LNCAP (cell line): Measurements from ENCODE around the gene VSNL1.

Source experiments
- TF ChIP-seq, protein P1 (sequence below): fragments of 450-650 bp; IDR thresholded peaks from 2 replicates; pipeline ENCODE4 v1.5.1; 2017; ENCODE audit warnings: mild to moderate bottlenecking

Gene VSNL1

DNA sequence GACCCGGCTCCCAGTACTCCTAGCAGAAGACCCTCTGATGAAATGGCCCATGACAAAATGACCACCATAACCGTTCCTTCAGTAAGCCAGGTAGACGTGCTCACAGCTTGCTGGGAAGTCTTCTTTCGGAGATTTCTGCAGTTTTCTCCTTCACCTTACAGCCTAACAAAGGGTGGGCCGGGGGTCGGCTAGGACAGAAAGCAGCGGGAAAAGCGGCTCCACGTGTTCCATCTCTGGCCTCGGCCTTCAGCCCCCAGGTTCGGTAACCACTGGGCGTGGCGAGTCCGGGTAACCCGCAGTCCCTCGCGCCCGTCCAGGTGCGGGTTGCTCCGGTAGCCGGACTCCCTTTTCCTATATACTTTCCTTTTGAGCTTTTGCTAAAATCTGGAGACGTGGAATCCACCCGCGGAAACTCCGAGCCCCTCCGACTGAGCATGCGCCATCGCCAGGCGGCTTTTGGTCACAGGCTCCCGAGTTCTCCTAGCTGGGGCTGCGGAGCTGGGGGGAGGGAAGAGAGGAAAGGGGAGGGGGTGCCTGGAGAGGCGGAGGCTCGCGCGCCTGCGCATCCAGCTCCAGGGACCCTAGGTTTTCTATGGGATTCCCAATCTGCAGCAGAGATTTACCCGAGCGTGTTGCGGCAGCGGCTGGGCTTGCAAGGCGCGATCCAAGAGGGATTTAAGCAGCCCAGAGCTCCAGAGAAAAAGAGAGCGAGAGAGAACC lies at the start of gene VSNL1:
Gene VSNL1 (plus strand): TSS at position 604 of the 720 bp plus-strand sequence. CDS start 51,379 bp downstream, outside the sequence.
- TF ChIP-seq, protein P1, sequence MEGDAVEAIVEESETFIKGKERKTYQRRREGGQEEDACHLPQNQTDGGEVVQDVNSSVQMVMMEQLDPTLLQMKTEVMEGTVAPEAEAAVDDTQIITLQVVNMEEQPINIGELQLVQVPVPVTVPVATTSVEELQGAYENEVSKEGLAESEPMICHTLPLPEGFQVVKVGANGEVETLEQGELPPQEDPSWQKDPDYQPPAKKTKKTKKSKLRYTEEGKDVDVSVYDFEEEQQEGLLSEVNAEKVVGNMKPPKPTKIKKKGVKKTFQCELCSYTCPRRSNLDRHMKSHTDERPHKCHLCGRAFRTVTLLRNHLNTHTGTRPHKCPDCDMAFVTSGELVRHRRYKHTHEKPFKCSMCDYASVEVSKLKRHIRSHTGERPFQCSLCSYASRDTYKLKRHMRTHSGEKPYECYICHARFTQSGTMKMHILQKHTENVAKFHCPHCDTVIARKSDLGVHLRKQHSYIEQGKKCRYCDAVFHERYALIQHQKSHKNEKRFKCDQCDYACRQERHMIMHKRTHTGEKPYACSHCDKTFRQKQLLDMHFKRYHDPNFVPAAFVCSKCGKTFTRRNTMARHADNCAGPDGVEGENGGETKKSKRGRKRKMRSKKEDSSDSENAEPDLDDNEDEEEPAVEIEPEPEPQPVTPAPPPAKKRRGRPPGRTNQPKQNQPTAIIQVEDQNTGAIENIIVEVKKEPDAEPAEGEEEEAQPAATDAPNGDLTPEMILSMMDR = no peak

DNA sequence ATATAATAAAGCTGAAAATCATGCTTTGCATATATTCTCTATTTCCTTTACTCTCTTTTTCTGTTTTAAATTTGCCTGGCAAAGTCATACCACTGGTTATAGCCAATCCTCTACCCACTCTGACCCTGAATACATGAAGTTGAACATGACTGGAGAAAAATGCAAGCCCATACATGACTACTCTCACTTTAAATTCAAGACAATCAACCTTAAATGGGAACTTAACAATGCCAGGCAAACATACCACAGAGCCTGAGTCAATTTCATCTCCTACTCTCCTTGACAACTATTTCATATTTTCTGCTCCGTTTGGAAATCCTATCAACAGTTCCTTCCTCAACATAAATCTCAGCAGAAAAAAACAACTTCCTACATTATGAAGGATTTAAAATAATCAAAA lies 44.9 kb upstream of the VSNL1 start:
- TF ChIP-seq, protein P1 = no peak

- TF ChIP-seq, protein P1 = no peak
Observed at GRCh38 chr2:17497718-17498117, 42.8 kb upstream of the VSNL1 start.

DNA sequence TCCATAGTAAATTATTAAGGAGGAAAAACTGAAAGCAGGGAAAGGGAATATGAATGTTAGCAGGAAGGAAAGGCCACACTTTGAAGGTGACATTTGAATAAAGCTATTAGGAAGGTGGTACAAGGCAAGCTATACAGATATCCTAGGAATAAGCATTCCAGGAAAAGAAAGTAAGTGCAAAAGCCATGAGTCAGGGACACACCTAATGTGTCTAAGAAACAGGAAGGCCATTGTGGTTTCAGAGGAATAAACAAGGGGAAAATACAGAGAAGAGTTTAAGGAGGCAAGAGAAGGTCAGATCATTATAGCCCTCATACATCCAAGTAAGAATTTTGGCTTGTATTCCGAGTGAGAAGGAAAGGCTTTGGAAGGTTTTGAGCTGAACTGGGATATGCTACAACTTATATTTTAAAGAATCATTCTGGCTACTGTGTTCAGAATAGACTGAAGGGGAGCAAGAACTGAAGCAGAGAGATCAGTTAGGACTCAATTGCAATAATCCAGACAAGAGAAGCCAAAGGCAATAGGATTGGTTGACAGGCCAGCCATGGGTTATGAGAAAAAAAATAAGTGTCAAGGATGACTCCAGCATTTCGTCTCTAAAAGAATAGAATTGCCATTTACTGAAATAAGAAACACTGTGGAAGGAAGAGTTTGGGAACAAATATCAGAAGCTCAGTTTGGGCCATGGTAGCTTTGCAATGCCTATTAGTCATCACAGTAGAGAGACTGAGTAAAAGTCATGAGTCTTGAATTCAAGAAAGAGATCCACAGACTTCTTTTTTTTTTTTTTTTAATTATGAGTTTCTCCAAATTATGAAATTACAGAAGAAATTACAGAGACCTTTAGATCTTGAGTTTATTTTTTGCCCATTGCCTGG lies 33.5 kb upstream of the VSNL1 start:
- TF ChIP-seq, protein P1 = no peak

- TF ChIP-seq, protein P1 = no peak
Observed at GRCh38 chr2:17515652-17516051, 24.8 kb upstream of the VSNL1 start.

DNA sequence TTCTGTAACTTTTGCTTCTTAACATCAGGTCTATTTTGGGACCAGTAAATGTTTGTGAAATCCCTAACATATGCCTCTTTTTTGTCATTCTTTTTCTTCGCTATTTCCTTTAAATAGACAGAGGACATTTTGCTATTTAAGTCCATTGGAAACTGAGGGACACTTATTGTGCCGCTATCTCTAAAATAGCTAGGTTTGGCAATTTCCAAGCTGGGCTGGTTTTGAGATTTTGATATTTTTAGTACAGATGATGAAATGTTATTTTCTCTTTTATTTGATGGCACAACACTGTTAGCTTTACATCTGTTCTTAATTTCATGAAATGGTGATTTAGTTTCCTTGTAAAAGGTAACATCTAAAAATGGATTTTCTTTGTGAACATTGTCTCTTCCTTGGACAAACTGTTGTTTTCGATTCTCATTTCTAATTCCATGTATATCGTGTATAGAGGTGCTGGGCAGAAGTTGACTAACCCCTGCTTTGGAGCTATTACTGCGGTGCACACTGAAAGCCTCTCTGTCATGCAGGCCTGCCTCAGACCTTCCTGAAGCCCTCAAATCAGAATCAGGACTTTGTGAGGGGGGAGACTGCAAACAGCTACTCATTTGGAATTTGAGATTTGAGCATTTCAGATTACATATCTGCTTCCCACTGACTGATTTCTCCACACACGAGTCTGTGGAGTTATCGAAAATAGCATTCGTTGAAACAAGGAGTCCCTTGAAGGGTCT lies 22.9 kb upstream of the VSNL1 start:
- TF ChIP-seq, protein P1 = no peak
